ENCODE measurements around the gene NAV3. TPM values are rescaled to one million over a fixed set of nuclear protein-coding genes. Genes with fewer than 3 reads are reported as not detected.
"Not testable (repeated sequence)": the region's sequence is repeated elsewhere in the genome, so short reads cannot be mapped to it uniquely, and the experiment has no call there.

NAV3 gene
- total RNA-seq, 1 experiment from 2014 or later = 6.8 TPM

- Histone ChIP-seq H3K9me2 (replicated peaks; ENCODE audit: low read length) (no peaks in the 10 kb centered on the region), H4K20me1 (ENCODE audit: low read length) (no peaks in the 10 kb centered on the region), H3K36me3 (ENCODE audit: low read depth, low read length) (no peaks in the 10 kb centered on the region), H3K9ac (ENCODE audit: low read length) (no peak overlapping the region), H3K9me3 (ENCODE audit: low read length) (no peaks in the 10 kb centered on the region), H3K27me3 (ENCODE audit: low read length) (no peaks in the 10 kb centered on the region), H3K4me3 (ENCODE audit: low read length) (no peak overlapping the region), H3K4me1 (ENCODE audit: insufficient read depth, low read length) (peaks cover 6% of the 10 kb centered on the region; the same call in 1 of the 2 replicates), H3F3A (ENCODE audit: low read length, unreplicated experiment) (no peaks in the 10 kb centered on the region), H3K79me2 (ENCODE audit: low read length) (no peaks in the 10 kb centered on the region), H3K27ac (ENCODE audit: low read length) (no peak overlapping the region), H2AFZ (ENCODE audit: low read length) (no peak overlapping the region), H3K4me2 (ENCODE audit: low read length) (no peak overlapping the region)
- ChIA-PET CTCF (no interaction called here), POLR2A (ENCODE audit: unreplicated experiment) (no interaction called here)
- TF ChIP-seq EZH2 (IDR thresholded peaks at IDR 0.05; ENCODE audit: low read length, unreplicated experiment) = no peak
- TF ChIP-seq EZH2phosphoT487 (IDR thresholded peaks at IDR 0.05; ENCODE audit: borderline replicate concordance, low read length) = no peak
- TF ChIP-seq CTCF (conservative IDR thresholded peaks at IDR 0.05; ENCODE audit: low read depth, low read length) = no peak
- DNase-seq = no peak
- no TSS peak for BruUV-seq (replicated peaks)
- intact Hi-C loops (cut with micrococcal nuclease) = no loop called here
- no peak for ATAC-seq
Observed at GRCh38 chr12:78248321-78248720, 417.6 kb downstream of the NAV3 start.

GRCh38 chr12:78249578-78249977, 418.9 kb downstream of the NAV3 start:
- H3K9me3 ChIP-seq (ENCODE audit: low read length) = no peaks in the 10 kb centered on the region

GRCh38 chr12:78257662-78258061, 427.0 kb downstream of the NAV3 start:
- intact Hi-C loops (cut with micrococcal nuclease); POLR2A ChIA-PET (ENCODE audit: unreplicated experiment); H3K36me3 ChIP-seq (ENCODE audit: low read depth, low read length): not testable (repeated sequence)

More at GRCh38 chr12:78249578-78249977, 418.9 kb downstream of the NAV3 start:
- CTCF ChIA-PET = no interaction called here
- POLR2A ChIA-PET (ENCODE audit: unreplicated experiment) = no interaction called here
- Histone ChIP-seq H3K79me2 (ENCODE audit: low read length) (no peaks in the 10 kb centered on the region), H3K4me3 (ENCODE audit: low read length) (no peak overlapping the region), H2AFZ (ENCODE audit: low read length) (0 out of 2 replicates have a peak overlapping the region, but pooled peaks have one; percentile 7), H3K9ac (ENCODE audit: low read length) (no peak overlapping the region), H3K4me1 (ENCODE audit: insufficient read depth, low read length) (peaks cover 6% of the 10 kb centered on the region; the same call in 1 of the 2 replicates), H3K4me2 (ENCODE audit: low read length) (0 out of 2 replicates have a peak overlapping the region, but pooled peaks have one; percentile 20), H3F3A (ENCODE audit: low read length, unreplicated experiment) (no peaks in the 10 kb centered on the region), H4K20me1 (ENCODE audit: low read length) (no peaks in the 10 kb centered on the region), H3K36me3 (ENCODE audit: low read depth, low read length) (no peaks in the 10 kb centered on the region), H3K27ac (ENCODE audit: low read length) (no peak overlapping the region), H3K9me2 (replicated peaks; ENCODE audit: low read length) (no peaks in the 10 kb centered on the region), H3K27me3 (ENCODE audit: low read length) (no peaks in the 10 kb centered on the region)
- intact Hi-C loops (cut with micrococcal nuclease) = no loop called here
- no TSS peak for BruUV-seq (replicated peaks)
- ATAC-seq (peak; percentile 95), DNase-seq (peak; percentile 37)
- no peak for TF ChIP-seq EZH2phosphoT487 (IDR thresholded peaks at IDR 0.05; ENCODE audit: borderline replicate concordance, low read length)

GRCh38 chr12:78260976-78261375, 430.3 kb downstream of the NAV3 start:
- BruUV-seq (replicated peaks) = no TSS peak
- H3K4me1 ChIP-seq (ENCODE audit: insufficient read depth, low read length) = no peaks in the 10 kb centered on the region; the same call in 1 of the 2 replicates
- ChIA-PET CTCF (no interaction called here), POLR2A (ENCODE audit: unreplicated experiment) (no interaction called here)
- no peak overlapping the region for H3K27ac ChIP-seq (ENCODE audit: low read length)
- no peak for ATAC-seq
- no peaks in the 10 kb centered on the region for H3K9me2 ChIP-seq (replicated peaks; ENCODE audit: low read length)
- H3K36me3 ChIP-seq (ENCODE audit: low read depth, low read length) = no peaks in the 10 kb centered on the region
- intact Hi-C loops (cut with micrococcal nuclease) = no loop called here
- no peak overlapping the region for H2AFZ ChIP-seq (ENCODE audit: low read length)
- no peaks in the 10 kb centered on the region for H3K9me3 ChIP-seq (ENCODE audit: low read length)
- TF ChIP-seq CTCF (conservative IDR thresholded peaks at IDR 0.05; ENCODE audit: low read depth, low read length) (no peak), EZH2phosphoT487 (IDR thresholded peaks at IDR 0.05; ENCODE audit: borderline replicate concordance, low read length) (no peak), EZH2 (IDR thresholded peaks at IDR 0.05; ENCODE audit: low read length, unreplicated experiment) (no peak)
- H3K27me3 ChIP-seq (ENCODE audit: low read length) = no peaks in the 10 kb centered on the region
- no peak overlapping the region for H3K4me2 ChIP-seq (ENCODE audit: low read length)
- H3K9ac ChIP-seq (ENCODE audit: low read length) = no peak overlapping the region
- H4K20me1 ChIP-seq (ENCODE audit: low read length) = no peaks in the 10 kb centered on the region
- DNase-seq = no peak
- no peaks in the 10 kb centered on the region for H3K79me2 ChIP-seq (ENCODE audit: low read length)
- no peak overlapping the region for H3K4me3 ChIP-seq (ENCODE audit: low read length)
- no peaks in the 10 kb centered on the region for H3F3A ChIP-seq (ENCODE audit: low read length, unreplicated experiment)

More at GRCh38 chr12:78257662-78258061, 427.0 kb downstream of the NAV3 start:
- H4K20me1 ChIP-seq (ENCODE audit: low read length); H3K4me2 ChIP-seq (ENCODE audit: low read length); H3K9me2 ChIP-seq (replicated peaks; ENCODE audit: low read length); ATAC-seq; H2AFZ ChIP-seq (ENCODE audit: low read length); H3K79me2 ChIP-seq (ENCODE audit: low read length); H3K9ac ChIP-seq (ENCODE audit: low read length); H3K9me3 ChIP-seq (ENCODE audit: low read length); DNase-seq; H3K4me1 ChIP-seq (ENCODE audit: insufficient read depth, low read length); H3K27me3 ChIP-seq (ENCODE audit: low read length); H3K4me3 ChIP-seq (ENCODE audit: low read length); BruUV-seq (replicated peaks); H3K27ac ChIP-seq (ENCODE audit: low read length); H3F3A ChIP-seq (ENCODE audit: low read length, unreplicated experiment); CTCF ChIA-PET: not testable (repeated sequence)

Measured in PC-3 (cell line).